SK-N-SH (cell line): ENCODE results near the gene CDK18.

Source experiments
- CTCF ChIP-seq: fragments of 200-600 bp; sonication (generic); IDR thresholded peaks from 2 replicates; pipeline ENCODE4 v1.6.1; 2017; ENCODE audit warnings: antibody characterized with exemption, mild to moderate bottlenecking, moderate library complexity
- USF2 ChIP-seq: fragments of 150-350 bp; IDR thresholded peaks from 2 replicates; pipeline ENCODE4 v1.6.1; 2017; ENCODE audit warnings: antibody characterized with exemption, low read length, low read depth, borderline replicate concordance

GRCh38 chr1:205477759-205478247 is 26.7 kb upstream of the CDK18 start:
- TF ChIP-seq CTCF: no peak
- TF ChIP-seq USF2: no peak
